HEK293T (cell line): ENCODE measurements around the gene BRMS1.

Experiments used
- CTCF ChIA-PET: fragments of 350-600 bp; formaldehyde crosslinking; extraction: SDS; loops from one replicate; lab custom pipeline; 2021; ENCODE audit warnings: antibody characterized with exemption, inconsistent platforms; lab: Yijun Ruan, JAX
- POLR2A ChIA-PET: fragments of 350-600 bp; formaldehyde crosslinking; extraction: SDS; loops from one replicate; lab custom pipeline; 2020; ENCODE audit warnings: antibody characterized with exemption, inconsistent platforms; lab: Yijun Ruan, JAX
- DNase-seq: peaks from one replicate; pipeline ENCODE4 v3.0.0; 2012; ENCODE audit warnings: mixed read lengths; ENCODE audit errors: extremely low spot score
- ARNT ChIP-seq: fragments of 450-650 bp; IDR thresholded peaks from 2 replicates; pipeline ENCODE4 v1.6.1; 2017; ENCODE audit warnings: mild to moderate bottlenecking
- BHLHE40 ChIP-seq: fragments of 450-650 bp; IDR thresholded peaks from 2 replicates; pipeline ENCODE4 v1.6.1; 2016; ENCODE audit warnings: mild to moderate bottlenecking, moderate library complexity, borderline replicate concordance
- CTBP1 ChIP-seq: fragments of 450-650 bp; IDR thresholded peaks from 2 replicates; pipeline ENCODE4 v1.6.1; 2016; ENCODE audit warnings: borderline replicate concordance
- ELF4 ChIP-seq: fragments of 450-650 bp; IDR thresholded peaks from 2 replicates; pipeline ENCODE4 v1.6.1; 2017; ENCODE audit warnings: antibody characterized with exemption
- FOXA1 ChIP-seq: fragments of 450-650 bp; IDR thresholded peaks from 2 replicates; pipeline ENCODE4 v1.6.1; 2016; ENCODE audit warnings: mild to moderate bottlenecking
- FOXK2 ChIP-seq: fragments of 450-650 bp; IDR thresholded peaks from 2 replicates; pipeline ENCODE4 v1.6.1; 2016; ENCODE audit warnings: mild to moderate bottlenecking
- FOXM1 ChIP-seq: fragments of 450-650 bp; IDR thresholded peaks from 2 replicates; pipeline ENCODE4 v1.6.1; 2017; ENCODE audit warnings: mild to moderate bottlenecking, borderline replicate concordance
- HDGF ChIP-seq: fragments of 450-650 bp; IDR thresholded peaks from 2 replicates; pipeline ENCODE4 v1.6.1; 2017; ENCODE audit warnings: antibody characterized with exemption, borderline replicate concordance
- L3MBTL2 ChIP-seq: fragments of 450-650 bp; conservative IDR thresholded peaks from 2 replicates; pipeline ENCODE4 v1.6.1; 2016; ENCODE audit warnings: mild to moderate bottlenecking
- LEF1 ChIP-seq: fragments of 450-650 bp; IDR thresholded peaks from 2 replicates; pipeline ENCODE4 v1.6.1; 2017; ENCODE audit warnings: mild to moderate bottlenecking, borderline replicate concordance
- NFRKB ChIP-seq: fragments of 450-650 bp; IDR thresholded peaks from 2 replicates; pipeline ENCODE4 v1.6.1; 2016; ENCODE audit warnings: mild to moderate bottlenecking, moderate library complexity
- PKNOX1 ChIP-seq: fragments of 450-650 bp; IDR thresholded peaks from 2 replicates; pipeline ENCODE4 v1.6.1; 2016
- SP1 ChIP-seq: fragments of 450-650 bp; IDR thresholded peaks from 2 replicates; pipeline ENCODE4 v1.6.1; 2017
- SUZ12 ChIP-seq: fragments of 450-650 bp; IDR thresholded peaks from 2 replicates; pipeline ENCODE4 v1.6.1; 2016; ENCODE audit warnings: mild to moderate bottlenecking
- TARDBP ChIP-seq: fragments of 450-650 bp; IDR thresholded peaks from 2 replicates; pipeline ENCODE4 v1.6.1; 2016
- ZNF384 ChIP-seq: fragments of 450-650 bp; IDR thresholded peaks from 2 replicates; pipeline ENCODE4 v1.6.1; 2016

BRMS1 gene

DNA sequence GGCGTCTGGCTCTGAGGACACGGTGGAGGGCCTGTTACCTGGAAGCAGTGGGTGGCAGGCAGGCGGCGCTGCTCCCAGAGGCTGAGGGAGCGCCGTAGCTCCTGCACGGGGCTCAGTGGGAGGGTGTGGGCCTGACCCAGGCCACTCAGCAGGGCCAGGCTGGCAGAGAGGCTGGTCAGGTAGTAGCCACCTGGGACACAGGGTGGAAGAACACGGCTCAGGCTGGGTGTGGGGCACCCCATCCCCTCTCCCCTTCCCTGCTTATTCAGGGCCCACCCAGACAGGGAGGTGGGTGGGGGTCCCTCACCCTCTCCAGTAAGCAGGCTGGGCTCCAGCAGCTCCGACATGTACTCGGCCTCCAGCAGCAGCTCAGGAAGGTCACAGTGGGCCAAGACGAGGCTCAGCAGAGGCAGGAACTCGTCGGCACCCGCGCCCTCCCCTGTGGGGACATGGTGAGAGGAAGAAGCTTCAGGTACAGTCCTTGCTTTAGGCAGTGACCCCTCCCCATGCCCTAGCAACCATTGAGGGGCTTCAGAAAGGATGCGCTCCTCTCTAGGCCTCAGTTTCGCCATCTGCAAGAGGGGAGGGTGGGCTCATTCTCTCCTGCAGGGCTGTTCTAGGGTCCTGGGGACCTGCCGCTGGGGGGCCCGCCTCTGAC is 11.6 kb downstream of the BRMS1 start:
- POLR2A ChIA-PET: interaction anchor here (0.9 kb wide), 1 partner anchor 18 kb away, joined by 3 read pairs; no protein-coding TSS in a partner anchor
- CTCF ChIA-PET: no interaction called here
- TF ChIP-seq NFRKB: no peak
- TF ChIP-seq ZNF384: no peak
- no peak for TF ChIP-seq BHLHE40
- TF ChIP-seq ELF4: no peak
- no peak for TF ChIP-seq FOXM1
- no peak for DNase-seq

DNA sequence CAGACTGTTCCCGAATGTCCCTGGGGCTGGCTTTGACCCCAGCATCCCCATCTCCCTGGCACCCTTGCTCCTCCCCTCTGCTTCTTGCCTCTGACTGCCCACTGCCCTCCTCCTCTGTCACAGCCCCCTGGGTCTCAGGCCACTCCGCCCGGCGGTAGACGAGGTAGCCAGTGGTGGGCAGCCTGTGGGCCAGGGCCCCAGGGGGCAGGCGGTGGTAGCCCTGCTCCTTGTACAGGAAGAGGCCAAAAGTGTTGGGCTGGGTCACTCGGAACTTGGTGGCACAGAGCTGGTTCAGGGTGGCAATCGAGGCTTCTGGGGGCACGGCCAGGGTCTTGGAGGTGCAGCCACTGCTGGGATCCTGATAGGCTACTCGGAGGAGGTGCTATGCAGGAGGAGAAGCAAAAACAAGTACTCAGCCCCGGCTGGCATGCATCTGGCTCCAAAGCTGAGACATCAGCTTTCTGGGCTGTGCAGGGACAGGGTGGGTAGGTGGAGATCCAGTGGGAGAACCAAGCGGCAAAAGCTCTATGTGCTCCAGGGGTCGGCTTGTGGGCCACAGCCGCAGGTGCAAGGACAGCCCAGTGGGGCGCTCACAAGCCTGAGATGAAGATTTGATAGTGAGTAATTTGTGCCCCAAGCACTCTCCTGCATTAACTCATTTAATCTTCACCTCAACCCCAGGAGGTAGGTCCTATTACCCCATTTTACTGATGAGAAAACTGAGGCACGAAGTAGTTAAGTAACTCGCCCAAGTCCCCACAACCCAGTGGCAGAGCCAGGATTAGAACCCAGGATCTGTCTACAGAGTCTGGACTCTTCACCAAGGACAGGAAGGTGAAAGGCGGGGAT is 12.3 kb downstream of the BRMS1 start:
- TF ChIP-seq ELF4 (no peak), HDGF (no peak), SUZ12 (no peak), ARNT (no peak)
- DNase-seq: no peak
- ChIA-PET CTCF (no interaction called here), POLR2A (no interaction called here)

DNA sequence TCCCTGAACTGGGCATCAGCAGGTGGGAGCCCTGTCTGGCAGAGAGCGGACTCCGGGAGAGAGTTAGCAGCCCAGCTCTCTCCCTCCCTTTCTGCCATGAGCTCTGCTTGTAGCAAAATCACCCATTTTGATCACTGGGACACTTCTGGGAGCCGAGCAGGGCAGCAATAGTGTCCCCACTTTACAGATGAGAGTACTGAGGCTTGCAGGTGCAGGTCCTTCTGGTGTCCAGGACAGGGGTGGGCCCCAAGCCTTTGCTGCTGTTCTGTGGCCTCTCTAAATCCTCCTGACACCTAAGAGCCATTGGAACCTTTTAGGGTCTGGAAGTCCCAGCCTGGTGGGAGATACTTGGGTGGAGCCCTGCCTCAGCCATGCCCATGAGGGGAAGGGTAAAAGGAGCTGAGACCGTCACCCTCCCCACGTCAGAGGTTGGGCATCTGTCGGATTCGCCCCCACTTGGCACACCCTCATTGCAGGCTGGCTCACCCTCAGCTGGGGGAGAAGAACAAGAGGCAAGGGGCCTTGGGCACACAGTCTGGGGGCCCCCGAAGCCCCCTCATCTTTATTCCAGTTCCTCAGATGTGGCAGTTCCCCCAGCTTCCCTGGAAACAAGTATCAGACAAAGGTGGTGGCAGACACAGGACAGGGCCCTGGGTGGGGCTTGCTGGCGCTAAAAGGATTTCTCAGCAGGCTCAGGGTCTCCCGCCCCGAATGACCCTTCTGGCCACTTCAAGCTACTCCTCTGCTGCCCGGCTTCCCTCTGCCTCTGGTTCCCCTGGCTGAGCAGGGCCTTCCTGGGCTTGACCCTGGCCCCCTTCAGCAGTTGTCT is 13.1 kb downstream of the BRMS1 start:
- TF ChIP-seq FOXK2 (no peak), PKNOX1 (no peak), TARDBP (no peak), BHLHE40 (no peak), HDGF (no peak), FOXA1 (no peak), ARNT (no peak), ZNF384 (no peak), CTBP1 (no peak), L3MBTL2 (no peak), SUZ12 (no peak), FOXM1 (no peak)
- ChIA-PET POLR2A (interaction anchor here (1.6 kb wide), 1 partner anchor 42 kb away, joined by 5 read pairs; the partner anchor contains the start of gene YIF1A), CTCF (interaction anchor here (1.3 to 1.6 kb wide), 2 partner anchors 19 to 20 kb away, joined by 3 to 10 read pairs; no protein-coding TSS in a partner anchor)
- no peak for DNase-seq

- POLR2A ChIA-PET: interaction anchor here (1.5 to 1.6 kb wide), 2 partner anchors 19 to 42 kb away, joined by 4 to 5 read pairs; partner anchors contain the start of gene YIF1A
- TF ChIP-seq BHLHE40: no peak
- no peak for TF ChIP-seq ELF4
- TF ChIP-seq FOXA1: no peak
- no peak for TF ChIP-seq HDGF
- TF ChIP-seq FOXM1: no peak
- TF ChIP-seq ARNT: no peak
- no peak for DNase-seq
- CTCF ChIA-PET: interaction anchor here (1.3 to 1.6 kb wide), 2 partner anchors 18 to 20 kb away, joined by 3 to 10 read pairs; no protein-coding TSS in a partner anchor
Measured at GRCh38 chr11:66330931-66331330, 14.0 kb downstream of the BRMS1 start.

GRCh38 chr11:66329165-66329673 is 15.7 kb downstream of the BRMS1 start:
- TF ChIP-seq L3MBTL2 (no peak), SP1 (no peak), ZNF384 (no peak), ARNT (no peak), ELF4 (no peak), FOXK2 (no peak), SUZ12 (no peak), CTBP1 (no peak), FOXM1 (no peak), TARDBP (no peak), BHLHE40 (no peak), LEF1 (no peak), HDGF (no peak), FOXA1 (no peak), NFRKB (no peak), PKNOX1 (no peak)
- ChIA-PET CTCF (interaction anchor here (0.6 to 2.2 kb wide), 6 partner anchors 16 to 509 kb away, joined by 3 to 11 read pairs (median 4); no protein-coding TSS in a partner anchor), POLR2A (interaction anchor here (1.5 kb wide), 1 partner anchor 17 kb away, joined by 4 read pairs; no protein-coding TSS in a partner anchor)
- DNase-seq: no peak
